SH-SY5Y (cell line): ENCODE measurements around the gene CSMD2.

Experiments used
- GATA2 ChIP-seq: IDR thresholded peaks from 2 replicates; pipeline ENCODE4 v1.6.1; 2011; ENCODE audit warnings: mild to moderate bottlenecking, low read depth, low read length
- GATA3 ChIP-seq: IDR thresholded peaks from 2 replicates; pipeline ENCODE4 v1.6.1; 2011; ENCODE audit warnings: low read depth, mild to moderate bottlenecking, low read length, moderate library complexity

DNA sequence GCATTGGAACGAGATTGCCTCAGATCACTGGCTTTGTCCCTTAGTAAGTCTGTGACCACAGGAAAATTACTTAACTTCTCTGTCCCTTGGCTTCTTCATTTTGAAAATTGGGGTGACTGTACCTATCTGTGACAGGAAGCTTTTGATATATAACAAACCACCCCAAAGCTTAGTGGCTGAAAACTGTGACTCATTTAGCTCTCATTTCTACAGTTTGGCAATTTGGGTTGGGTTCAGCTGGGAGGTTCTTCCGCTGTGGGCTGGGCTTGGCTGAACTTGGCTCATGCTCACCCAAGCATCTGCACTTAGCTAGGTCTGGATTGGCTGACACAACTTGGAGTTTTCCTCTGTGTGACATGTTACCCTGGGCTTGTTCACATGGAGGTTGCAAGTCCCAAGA, 25.7 kb upstream of the CSMD2 start:
- TF ChIP-seq GATA3 (no peak), GATA2 (no peak)
